ENCODE measurements around the gene ARFGEF3.

The ARFGEF3 gene

GRCh38 chr6:138235205-138235604 is 73.5 kb downstream of the ARFGEF3 start:
- DNase-seq (ENCODE audit: insufficient read length, low spot score) (no peak), FAIRE-seq (no peak)
- no peak for TF ChIP-seq POLR2A (IDR thresholded peaks at IDR 0.05; ENCODE audit: low read depth, low read length)

GRCh38 chr6:138235693-138236092 is 74.0 kb downstream of the ARFGEF3 start:
- DNase-seq (ENCODE audit: insufficient read length, low spot score) (no peak), FAIRE-seq (no peak)
- TF ChIP-seq POLR2A (IDR thresholded peaks at IDR 0.05; ENCODE audit: low read depth, low read length) = no peak

GRCh38 chr6:138237463-138237862 is 75.7 kb downstream of the ARFGEF3 start:
- TF ChIP-seq POLR2A (IDR thresholded peaks at IDR 0.05; ENCODE audit: low read depth, low read length) = no peak
- FAIRE-seq (no peak), DNase-seq (ENCODE audit: insufficient read length, low spot score) (no peak)

GRCh38 chr6:138238368-138238767 is 76.6 kb downstream of the ARFGEF3 start:
- FAIRE-seq = no peak
- TF ChIP-seq POLR2A (IDR thresholded peaks at IDR 0.05; ENCODE audit: low read depth, low read length) = no peak
- DNase-seq (ENCODE audit: insufficient read length, low spot score) = no peak

- FAIRE-seq = no peak
- TF ChIP-seq POLR2A (IDR thresholded peaks at IDR 0.05; ENCODE audit: low read depth, low read length) = no peak
- no peak for DNase-seq (ENCODE audit: insufficient read length, low spot score)
Measured at GRCh38 chr6:138239774-138240173, 78.0 kb downstream of the ARFGEF3 start.

GRCh38 chr6:138240476-138241245 is 78.9 kb downstream of the ARFGEF3 start:
- DNase-seq (ENCODE audit: insufficient read length, low spot score) (no peak), FAIRE-seq (no peak)
- TF ChIP-seq POLR2A (IDR thresholded peaks at IDR 0.05; ENCODE audit: low read depth, low read length) = no peak

- TF ChIP-seq POLR2A (IDR thresholded peaks at IDR 0.05; ENCODE audit: low read depth, low read length) = no peak
- DNase-seq (ENCODE audit: insufficient read length, low spot score) (no peak), FAIRE-seq (no peak)
Measured at GRCh38 chr6:138241381-138241780, 79.6 kb downstream of the ARFGEF3 start.

- no peak for DNase-seq (ENCODE audit: insufficient read length, low spot score)
- no peak for FAIRE-seq
- TF ChIP-seq POLR2A (IDR thresholded peaks at IDR 0.05; ENCODE audit: low read depth, low read length) = no peak
Measured at GRCh38 chr6:138241934-138242333, 80.2 kb downstream of the ARFGEF3 start.

- no peak for TF ChIP-seq POLR2A (IDR thresholded peaks at IDR 0.05; ENCODE audit: low read depth, low read length)
- no peak for DNase-seq (ENCODE audit: insufficient read length, low spot score)
- FAIRE-seq = no peak
Measured at GRCh38 chr6:138242987-138243592, 81.4 kb downstream of the ARFGEF3 start.

- FAIRE-seq (no peak), DNase-seq (ENCODE audit: insufficient read length, low spot score) (no peak)
- TF ChIP-seq POLR2A (IDR thresholded peaks at IDR 0.05; ENCODE audit: low read depth, low read length) = no peak
Measured at GRCh38 chr6:138245751-138246150, 84.0 kb downstream of the ARFGEF3 start.

GRCh38 chr6:138246650-138247440 is 85.1 kb downstream of the ARFGEF3 start:
- TF ChIP-seq POLR2A (IDR thresholded peaks at IDR 0.05; ENCODE audit: low read depth, low read length) = no peak
- DNase-seq (ENCODE audit: insufficient read length, low spot score) (no peak), FAIRE-seq (no peak)

GRCh38 chr6:138248011-138248410 is 86.3 kb downstream of the ARFGEF3 start:
- DNase-seq (ENCODE audit: insufficient read length, low spot score) (no peak), FAIRE-seq (no peak)
- TF ChIP-seq POLR2A (IDR thresholded peaks at IDR 0.05; ENCODE audit: low read depth, low read length) = no peak

GRCh38 chr6:138248878-138249277 is 87.1 kb downstream of the ARFGEF3 start:
- no peak for DNase-seq (ENCODE audit: insufficient read length, low spot score)
- no peak for FAIRE-seq

GRCh38 chr6:138250053-138250452 is 88.3 kb downstream of the ARFGEF3 start:
- FAIRE-seq (no peak), DNase-seq (ENCODE audit: insufficient read length, low spot score) (no peak)
- no peak for TF ChIP-seq POLR2A (IDR thresholded peaks at IDR 0.05; ENCODE audit: low read depth, low read length)

More at GRCh38 chr6:138248878-138249277, 87.1 kb downstream of the ARFGEF3 start:
- no peak for TF ChIP-seq POLR2A (IDR thresholded peaks at IDR 0.05; ENCODE audit: low read depth, low read length)

Data from H54 (cell line).